ENCODE measurements around the gene LHX2. TPM values are rescaled to one million over a fixed set of nuclear protein-coding genes. Genes with fewer than 3 reads are reported as not detected.
"Not testable (repeated sequence)": the region's sequence is repeated elsewhere in the genome, so short reads cannot be mapped to it uniquely, and the experiment has no call there.

LHX2 gene
- total RNA-seq, 1 donor from 2014 or later: not detected

- Histone ChIP-seq H3K27me3 (ENCODE audit: control insufficient read depth, insufficient read depth, low read length) (peaks cover 3% of the 10 kb centered on the region), H3K4me3 (ENCODE audit: low read depth, low read length) (no peak overlapping the region), H3K36me3 (ENCODE audit: control insufficient read depth, insufficient read depth, low read length) (no peaks in the 10 kb centered on the region)
- FAIRE-seq (no peak), DNase-seq (ENCODE audit: low read depth) (no peak)
- no peak for TF ChIP-seq CTCF (IDR thresholded peaks at IDR 0.05; ENCODE audit: insufficient read depth, low read length, severe bottlenecking)
Measured at GRCh38 chr9:123973590-123974223, 37.9 kb upstream of the LHX2 start.

- no peak for TF ChIP-seq CTCF (IDR thresholded peaks at IDR 0.05; ENCODE audit: insufficient read depth, low read length, severe bottlenecking)
- H3K27me3 ChIP-seq (ENCODE audit: control insufficient read depth, insufficient read depth, low read length): peaks cover 3% of the 10 kb centered on the region
- FAIRE-seq: no peak
- no peak for DNase-seq (ENCODE audit: low read depth)
- no peaks in the 10 kb centered on the region for H3K36me3 ChIP-seq (ENCODE audit: control insufficient read depth, insufficient read depth, low read length)
- H3K4me3 ChIP-seq (ENCODE audit: low read depth, low read length): no peak overlapping the region
Measured at GRCh38 chr9:123974471-123974870, 37.1 kb upstream of the LHX2 start.

GRCh38 chr9:123975871-123976270 is 35.7 kb upstream of the LHX2 start:
- Histone ChIP-seq H3K27me3 (ENCODE audit: control insufficient read depth, insufficient read depth, low read length) (peaks cover 2% of the 10 kb centered on the region), H3K36me3 (ENCODE audit: control insufficient read depth, insufficient read depth, low read length) (no peaks in the 10 kb centered on the region), H3K4me3 (ENCODE audit: low read depth, low read length) (no peak overlapping the region)
- TF ChIP-seq CTCF (IDR thresholded peaks at IDR 0.05; ENCODE audit: insufficient read depth, low read length, severe bottlenecking): no peak
- FAIRE-seq (no peak), DNase-seq (ENCODE audit: low read depth) (no peak)

DNA sequence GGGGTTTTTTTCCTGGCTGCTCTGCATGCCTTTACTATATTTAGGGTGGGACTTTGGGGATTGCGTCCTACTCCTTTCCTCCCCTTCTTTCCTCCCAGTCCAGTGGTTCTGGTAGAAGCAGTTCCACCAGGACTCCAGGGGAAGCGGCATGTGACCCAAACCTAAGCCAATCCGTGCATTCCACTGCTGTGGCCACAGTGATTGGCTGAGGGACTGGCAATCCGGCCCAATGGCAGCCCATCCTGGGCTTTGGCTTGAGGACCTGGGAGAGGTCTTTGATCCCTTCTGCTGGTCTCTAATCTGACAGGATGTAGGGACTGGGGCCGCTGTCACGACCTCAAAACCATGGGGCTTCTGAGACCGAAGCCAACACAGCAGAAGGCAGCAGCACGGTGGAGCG is 35.0 kb upstream of the LHX2 start:
- H3K4me3 ChIP-seq (ENCODE audit: low read depth, low read length); FAIRE-seq; DNase-seq (ENCODE audit: low read depth): not testable (repeated sequence)

GRCh38 chr9:123978981-123979380 is 32.6 kb upstream of the LHX2 start:
- TF ChIP-seq CTCF (IDR thresholded peaks at IDR 0.05; ENCODE audit: insufficient read depth, low read length, severe bottlenecking): no peak
- no peak overlapping the region for H3K4me3 ChIP-seq (ENCODE audit: low read depth, low read length)
- no peaks in the 10 kb centered on the region for H3K36me3 ChIP-seq (ENCODE audit: control insufficient read depth, insufficient read depth, low read length)
- FAIRE-seq: no peak
- H3K27me3 ChIP-seq (ENCODE audit: control insufficient read depth, insufficient read depth, low read length): no peaks in the 10 kb centered on the region
- no peak for DNase-seq (ENCODE audit: low read depth)

More for the DNA sequence above, 35.0 kb upstream of the LHX2 start:
- H3K36me3 ChIP-seq (ENCODE audit: control insufficient read depth, insufficient read depth, low read length); H3K27me3 ChIP-seq (ENCODE audit: control insufficient read depth, insufficient read depth, low read length): not testable (repeated sequence)

DNA sequence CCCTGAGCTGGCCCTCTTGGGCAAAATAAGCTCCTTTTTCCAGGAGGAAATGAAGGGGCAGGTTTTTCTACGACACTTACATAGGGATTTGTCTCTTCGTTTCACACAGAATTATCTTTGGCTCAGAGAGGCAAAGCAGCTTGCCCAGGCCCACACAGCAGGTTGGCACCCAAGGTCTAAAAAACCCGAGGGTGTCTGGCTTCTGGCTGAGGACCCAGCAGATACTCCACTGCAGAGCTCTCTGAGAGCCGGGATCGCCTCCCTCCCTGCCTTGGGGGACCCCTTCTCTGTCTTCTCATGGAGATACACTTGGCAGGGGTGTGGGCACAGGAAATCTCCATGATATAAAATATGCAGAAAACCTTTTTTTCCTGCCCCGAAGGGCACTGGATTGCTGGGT is 29.0 kb upstream of the LHX2 start:
- FAIRE-seq (no peak), DNase-seq (ENCODE audit: low read depth) (no peak)
- H3K4me3 ChIP-seq (ENCODE audit: low read depth, low read length): no peak overlapping the region
- H3K27me3 ChIP-seq (ENCODE audit: control insufficient read depth, insufficient read depth, low read length): no peaks in the 10 kb centered on the region
- TF ChIP-seq CTCF (IDR thresholded peaks at IDR 0.05; ENCODE audit: insufficient read depth, low read length, severe bottlenecking): no peak
- H3K36me3 ChIP-seq (ENCODE audit: control insufficient read depth, insufficient read depth, low read length): no peaks in the 10 kb centered on the region

Measured in bronchial epithelial cell (primary cell).